Measurements from ENCODE around the gene GPX2.
A peak's percentile ranks its signal among the peaks of the same experiment; 100 is the strongest.

The GPX2 gene

GRCh38 chr14:64942531-64943111 is at the start of gene GPX2:
Gene GPX2 (minus strand): TSS chr14:64942745. CDS start chr14:64942726, 19 bp downstream.
- no peak for DNase-seq (ENCODE audit: low read depth in 2 of 3, low spot score in 1 of 3)

- DNase-seq (ENCODE audit: low read depth in 2 of 3, low spot score in 1 of 3): no peak
Observed at GRCh38 chr14:64990939-64991338, 48.4 kb upstream of the GPX2 start.

GRCh38 chr14:64990296-64990695 is 47.8 kb upstream of the GPX2 start:
- no peak for DNase-seq (ENCODE audit: low read depth in 2 of 3, low spot score in 1 of 3)

GRCh38 chr14:64987438-64987767 is 44.9 kb upstream of the GPX2 start:
- no peak for DNase-seq (ENCODE audit: low read depth in 2 of 3, low spot score in 1 of 3)

- DNase-seq (ENCODE audit: low read depth in 2 of 3, low spot score in 1 of 3): peak; percentile 88 to 90 (median 89)
Observed at GRCh38 chr14:64986648-64987437, 44.3 kb upstream of the GPX2 start, which contains the start of gene FNTB. Gene FNTB (plus strand): TSS chr14:64986895. CDS start chr14:64986954, 59 bp downstream.

GRCh38 chr14:64983439-64984310 is 41.1 kb upstream of the GPX2 start:
- no peak for DNase-seq (ENCODE audit: low read depth in 2 of 3, low spot score in 1 of 3)

GRCh38 chr14:64979336-64980074 is 37.0 kb upstream of the GPX2 start:
- no peak for DNase-seq (ENCODE audit: low read depth in 2 of 3, low spot score in 1 of 3)

- no peak for DNase-seq (ENCODE audit: low read depth in 2 of 3, low spot score in 1 of 3)
Observed at GRCh38 chr14:64974563-64974962, 32.0 kb upstream of the GPX2 start.

- no peak for DNase-seq (ENCODE audit: low read depth in 2 of 3, low spot score in 1 of 3)
Observed at GRCh38 chr14:64973826-64974225, 31.3 kb upstream of the GPX2 start.

GRCh38 chr14:64973026-64973442 is 30.5 kb upstream of the GPX2 start:
- DNase-seq (ENCODE audit: low read depth in 2 of 3, low spot score in 1 of 3): no peak

- DNase-seq (ENCODE audit: low read depth in 2 of 3, low spot score in 1 of 3): peak in 1 of 3 donors; percentile 15
Observed at GRCh38 chr14:64971943-64972791, 29.6 kb upstream of the GPX2 start, which contains the start of gene RAB15. Gene RAB15 (minus strand): TSS chr14:64972336. CDS start chr14:64972076, 260 bp downstream.

GRCh38 chr14:64971491-64971942 is 29.0 kb upstream of the GPX2 start:
- no peak for DNase-seq (ENCODE audit: low read depth in 2 of 3, low spot score in 1 of 3)

GRCh38 chr14:64970776-64971477 is 28.4 kb upstream of the GPX2 start:
- no peak for DNase-seq (ENCODE audit: low read depth in 2 of 3, low spot score in 1 of 3)

GRCh38 chr14:64970041-64970440 is 27.5 kb upstream of the GPX2 start:
- no peak for DNase-seq (ENCODE audit: low read depth in 2 of 3, low spot score in 1 of 3)

GRCh38 chr14:64968651-64969050 is 26.1 kb upstream of the GPX2 start:
- no peak for DNase-seq (ENCODE audit: low read depth in 2 of 3, low spot score in 1 of 3)

- DNase-seq (ENCODE audit: low read depth in 2 of 3, low spot score in 1 of 3): no peak
Observed at GRCh38 chr14:64968167-64968566, 25.6 kb upstream of the GPX2 start.

GRCh38 chr14:64966976-64967375 is 24.4 kb upstream of the GPX2 start:
- DNase-seq (ENCODE audit: low read depth in 2 of 3, low spot score in 1 of 3): no peak

- DNase-seq (ENCODE audit: low read depth in 2 of 3, low spot score in 1 of 3): no peak
Observed at GRCh38 chr14:64965356-64966000, 22.9 kb upstream of the GPX2 start.

- no peak for DNase-seq (ENCODE audit: low read depth in 2 of 3, low spot score in 1 of 3)
Observed at GRCh38 chr14:64963611-64964010, 21.1 kb upstream of the GPX2 start.

All from stimulated activated CD4-positive, alpha-beta T cell treated with anti-CD3 and anti-CD28 coated beads, Interleukin-12 subunit alpha, Interleukin-12 subunit beta, amount 100 ng/mL, for 48 hours (primary cell).